HepG2 (cell line): Measurements from ENCODE around the gene AP2S1. TPM values are rescaled to one million over a fixed set of nuclear protein-coding genes. Genes with fewer than 3 reads are reported as not detected.

ENCODE experiments used
- ADNP ChIP-seq: sonication (generic); formaldehyde crosslinking; IDR thresholded peaks from 2 replicates; pipeline ENCODE4 v1.4.0; 2020; ENCODE audit warnings: missing genetic modification reagents
- ATF6 ChIP-seq: sonication (generic); formaldehyde crosslinking; conservative IDR thresholded peaks from 2 replicates; pipeline ENCODE4 v1.4.0; 2020; ENCODE audit warnings: missing genetic modification reagents
- ELF3 ChIP-seq: IDR thresholded peaks from 2 replicates; pipeline ENCODE4 v1.6.1; 2016; ENCODE audit warnings: missing genetic modification reagents, missing compliant biosample characterization
- FOXA3 ChIP-seq: IDR thresholded peaks from 2 replicates; pipeline ENCODE4 v1.6.1; 2016; ENCODE audit warnings: missing genetic modification reagents, missing compliant biosample characterization
- GTF3A ChIP-seq: sonication (generic); formaldehyde crosslinking; conservative IDR thresholded peaks from 2 replicates; pipeline ENCODE4 v1.4.0; 2020; ENCODE audit warnings: mild to moderate bottlenecking, missing genetic modification reagents
- HMG20A ChIP-seq: IDR thresholded peaks from 2 replicates; pipeline ENCODE4 v1.6.1; 2016; ENCODE audit warnings: borderline replicate concordance
- MED1 ChIP-seq: sonication (generic); formaldehyde crosslinking; IDR thresholded peaks from 2 replicates; pipeline ENCODE4 v1.4.0; 2020; ENCODE audit warnings: missing genetic modification reagents
- MEIS1 ChIP-seq: sonication (generic); formaldehyde crosslinking; IDR thresholded peaks from 2 replicates; pipeline ENCODE4 v1.9.0; 2021; ENCODE audit warnings: mild to moderate bottlenecking, missing genetic modification reagents, moderate library complexity, borderline replicate concordance
- SP5 ChIP-seq: IDR thresholded peaks from 2 replicates; pipeline ENCODE4 v1.6.1; 2016; ENCODE audit warnings: low read depth, borderline replicate concordance
- YEATS2 ChIP-seq: sonication (generic); formaldehyde crosslinking; IDR thresholded peaks from 2 replicates; pipeline ENCODE4 v1.4.0; 2020; ENCODE audit warnings: missing genetic modification reagents, borderline replicate concordance
- ZBTB7B ChIP-seq: sonication (generic); formaldehyde crosslinking; IDR thresholded peaks from 2 replicates; pipeline ENCODE4 v1.4.0; 2020; ENCODE audit warnings: missing genetic modification reagents
- ZFP36L1 ChIP-seq: sonication (generic); formaldehyde crosslinking; IDR thresholded peaks from 2 replicates; pipeline ENCODE4 v1.8.0; 2022; ENCODE audit warnings: mild to moderate bottlenecking, missing genetic modification reagents, moderate library complexity
- ZNF234 ChIP-seq: sonication (generic); formaldehyde crosslinking; conservative IDR thresholded peaks from 2 replicates; pipeline ENCODE4 v1.5.1; 2020; ENCODE audit warnings: mild to moderate bottlenecking, missing genetic modification reagents
- ZNF616 ChIP-seq: sonication (generic); formaldehyde crosslinking; IDR thresholded peaks from 2 replicates; pipeline ENCODE4 v1.5.0; 2020; ENCODE audit warnings: low read depth, mild to moderate bottlenecking, missing genetic modification reagents
- ZNF703 ChIP-seq: sonication (generic); formaldehyde crosslinking; IDR thresholded peaks from 2 replicates; pipeline ENCODE4 v1.5.1; 2020; ENCODE audit warnings: missing genetic modification reagents, mild to moderate bottlenecking, moderate library complexity, borderline replicate concordance
- ZNF782 ChIP-seq: sonication (generic); formaldehyde crosslinking; IDR thresholded peaks from 2 replicates; pipeline ENCODE4 v1.4.0; 2020; ENCODE audit warnings: missing genetic modification reagents, mild to moderate bottlenecking, borderline replicate concordance
- ZNF83 ChIP-seq: sonication (generic); formaldehyde crosslinking; IDR thresholded peaks from 2 replicates; pipeline ENCODE4 v1.4.0; 2020; ENCODE audit warnings: missing genetic modification reagents, mild to moderate bottlenecking, borderline replicate concordance
- polyA plus RNA-seq, 8 experiments: library from polyadenylated mRNA; depleted of rRNA in 3 of 8; stranded (reverse) in 7 of 8; unstranded in 1 of 8; fragments of >200 nt; fragmentation: Illumina TruSeq in 4 of 8; extraction: Trizol in 4 of 8; gene quantifications; 2 replicates each; pipeline versions ENCODE4 v1.2.1 to v1.2.3, GENCODE V29; 2011 to 2016; ENCODE audit warnings: low read depth in 4 of 8, missing spikeins in 1 of 8, mixed read lengths in 1 of 8; ENCODE audit not compliant: insufficient read depth in 1 of 8
- total RNA-seq, 5 experiments: library from RNA; depleted of rRNA; stranded (reverse); fragments of >200 nt; fragmentation: Illumina TruSeq; extraction: Trizol; gene quantifications; 2 replicates each; pipeline ENCODE4 v1.2.3, GENCODE V29; 2016; ENCODE audit warnings: low read depth in 1 of 5
- TF ChIP-seq, protein P1 (sequence below): sonication (generic); formaldehyde crosslinking; IDR thresholded peaks from 2 replicates; pipeline ENCODE4 v1.4.0; 2020; ENCODE audit warnings: missing genetic modification reagents, borderline replicate concordance
- TF ChIP-seq, protein P2 (sequence below): sonication (generic); formaldehyde crosslinking; IDR thresholded peaks from 2 replicates; pipeline ENCODE4 v1.4.0; 2020; ENCODE audit warnings: missing genetic modification reagents

The AP2S1 gene
- total and polyA plus RNA-seq, 2 of the 13 experiments (the other 11 are each of a cell fraction or from before 2014, with no cell fraction given): 45.2 to 86.1 TPM

DNA sequence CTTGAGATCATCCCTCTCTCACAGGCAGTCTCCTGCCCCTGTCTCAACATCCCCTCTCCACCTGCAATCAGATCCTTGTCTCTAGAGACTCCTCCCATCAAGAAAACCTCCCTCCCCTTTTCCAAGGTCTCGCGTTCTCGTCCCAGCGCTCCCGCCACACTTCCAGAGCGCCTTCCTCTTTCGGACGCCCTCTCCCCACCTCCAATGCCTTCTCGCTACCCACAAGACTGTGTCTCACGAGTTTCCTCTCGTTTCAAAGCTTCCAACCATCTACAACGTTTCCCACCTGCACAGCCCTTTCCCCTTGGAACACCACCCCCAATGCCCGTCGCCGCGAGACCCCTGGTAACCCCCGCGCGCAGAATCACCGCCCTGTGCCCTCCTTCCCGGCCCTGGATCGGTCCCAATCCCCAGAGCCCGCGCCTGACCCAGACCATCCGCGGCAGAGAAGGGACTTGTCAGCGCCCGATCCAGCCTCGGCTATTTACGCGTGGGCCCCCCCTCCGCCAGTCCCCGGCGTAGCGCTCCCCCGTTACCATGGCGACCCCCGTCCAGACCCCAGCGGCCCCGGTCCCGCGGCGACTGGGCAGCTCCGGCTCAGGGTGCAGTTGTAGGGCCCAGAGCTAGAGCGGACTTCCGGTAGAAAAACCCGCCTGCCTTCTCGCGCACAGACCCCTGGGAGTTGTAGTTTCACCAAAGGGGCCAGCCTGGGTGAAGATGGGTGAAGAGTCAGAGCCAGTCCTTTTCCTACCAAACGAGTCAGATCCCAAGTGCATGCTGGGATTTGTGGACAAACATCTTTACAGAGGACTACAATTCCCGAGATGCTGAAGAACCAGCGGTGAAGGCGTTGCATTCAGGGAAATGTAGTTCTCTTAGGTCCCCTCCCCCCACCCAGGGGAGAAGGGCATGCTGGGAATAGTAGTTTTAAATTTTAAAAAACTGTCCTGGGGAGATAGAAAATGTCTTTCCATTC is at the start of gene AP2S1 (continued):
- TF ChIP-seq, protein P1, sequence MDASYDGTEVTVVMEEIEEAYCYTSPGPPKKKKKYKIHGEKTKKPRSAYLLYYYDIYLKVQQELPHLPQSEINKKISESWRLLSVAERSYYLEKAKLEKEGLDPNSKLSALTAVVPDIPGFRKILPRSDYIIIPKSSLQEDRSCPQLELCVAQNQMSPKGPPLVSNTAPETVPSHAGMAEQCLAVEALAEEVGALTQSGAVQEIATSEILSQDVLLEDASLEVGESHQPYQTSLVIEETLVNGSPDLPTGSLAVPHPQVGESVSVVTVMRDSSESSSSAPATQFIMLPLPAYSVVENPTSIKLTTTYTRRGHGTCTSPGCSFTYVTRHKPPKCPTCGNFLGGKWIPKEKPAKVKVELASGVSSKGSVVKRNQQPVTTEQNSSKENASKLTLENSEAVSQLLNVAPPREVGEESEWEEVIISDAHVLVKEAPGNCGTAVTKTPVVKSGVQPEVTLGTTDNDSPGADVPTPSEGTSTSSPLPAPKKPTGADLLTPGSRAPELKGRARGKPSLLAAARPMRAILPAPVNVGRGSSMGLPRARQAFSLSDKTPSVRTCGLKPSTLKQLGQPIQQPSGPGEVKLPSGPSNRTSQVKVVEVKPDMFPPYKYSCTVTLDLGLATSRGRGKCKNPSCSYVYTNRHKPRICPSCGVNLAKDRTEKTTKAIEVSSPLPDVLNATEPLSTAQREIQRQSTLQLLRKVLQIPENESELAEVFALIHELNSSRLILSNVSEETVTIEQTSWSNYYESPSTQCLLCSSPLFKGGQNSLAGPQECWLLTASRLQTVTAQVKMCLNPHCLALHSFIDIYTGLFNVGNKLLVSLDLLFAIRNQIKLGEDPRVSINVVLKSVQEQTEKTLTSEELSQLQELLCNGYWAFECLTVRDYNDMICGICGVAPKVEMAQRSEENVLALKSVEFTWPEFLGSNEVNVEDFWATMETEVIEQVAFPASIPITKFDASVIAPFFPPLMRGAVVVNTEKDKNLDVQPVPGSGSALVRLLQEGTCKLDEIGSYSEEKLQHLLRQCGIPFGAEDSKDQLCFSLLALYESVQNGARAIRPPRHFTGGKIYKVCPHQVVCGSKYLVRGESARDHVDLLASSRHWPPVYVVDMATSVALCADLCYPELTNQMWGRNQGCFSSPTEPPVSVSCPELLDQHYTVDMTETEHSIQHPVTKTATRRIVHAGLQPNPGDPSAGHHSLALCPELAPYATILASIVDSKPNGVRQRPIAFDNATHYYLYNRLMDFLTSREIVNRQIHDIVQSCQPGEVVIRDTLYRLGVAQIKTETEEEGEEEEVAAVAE: peak; percentile 88
- TF ChIP-seq ATF6 (CRISPR knock-in tag) (no peak), ZNF703 (no peak), ADNP (CRISPR knock-in tag) (no peak), GTF3A (CRISPR knock-in tag) (no peak), HMG20A (CRISPR knock-in tag) (no peak), ELF3 (CRISPR knock-in tag) (peak; percentile 79), ZBTB7B (peak; percentile 76; the same call in 1 of the 2 replicates), ZNF234 (CRISPR knock-in tag) (no peak), MEIS1 (CRISPR knock-in tag) (no peak), ZFP36L1 (no peak), FOXA3 (peak; percentile 52), SP5 (CRISPR knock-in tag) (peak; percentile 27; the same call in 1 of the 2 replicates), ZNF83 (no peak), MED1 (CRISPR knock-in tag) (peak; percentile 35; the same call in 1 of the 2 replicates), ZNF616 (CRISPR knock-in tag) (no peak), YEATS2 (peak; percentile 56), ZNF782 (CRISPR knock-in tag) (no peak)
- TF ChIP-seq, protein P2, sequence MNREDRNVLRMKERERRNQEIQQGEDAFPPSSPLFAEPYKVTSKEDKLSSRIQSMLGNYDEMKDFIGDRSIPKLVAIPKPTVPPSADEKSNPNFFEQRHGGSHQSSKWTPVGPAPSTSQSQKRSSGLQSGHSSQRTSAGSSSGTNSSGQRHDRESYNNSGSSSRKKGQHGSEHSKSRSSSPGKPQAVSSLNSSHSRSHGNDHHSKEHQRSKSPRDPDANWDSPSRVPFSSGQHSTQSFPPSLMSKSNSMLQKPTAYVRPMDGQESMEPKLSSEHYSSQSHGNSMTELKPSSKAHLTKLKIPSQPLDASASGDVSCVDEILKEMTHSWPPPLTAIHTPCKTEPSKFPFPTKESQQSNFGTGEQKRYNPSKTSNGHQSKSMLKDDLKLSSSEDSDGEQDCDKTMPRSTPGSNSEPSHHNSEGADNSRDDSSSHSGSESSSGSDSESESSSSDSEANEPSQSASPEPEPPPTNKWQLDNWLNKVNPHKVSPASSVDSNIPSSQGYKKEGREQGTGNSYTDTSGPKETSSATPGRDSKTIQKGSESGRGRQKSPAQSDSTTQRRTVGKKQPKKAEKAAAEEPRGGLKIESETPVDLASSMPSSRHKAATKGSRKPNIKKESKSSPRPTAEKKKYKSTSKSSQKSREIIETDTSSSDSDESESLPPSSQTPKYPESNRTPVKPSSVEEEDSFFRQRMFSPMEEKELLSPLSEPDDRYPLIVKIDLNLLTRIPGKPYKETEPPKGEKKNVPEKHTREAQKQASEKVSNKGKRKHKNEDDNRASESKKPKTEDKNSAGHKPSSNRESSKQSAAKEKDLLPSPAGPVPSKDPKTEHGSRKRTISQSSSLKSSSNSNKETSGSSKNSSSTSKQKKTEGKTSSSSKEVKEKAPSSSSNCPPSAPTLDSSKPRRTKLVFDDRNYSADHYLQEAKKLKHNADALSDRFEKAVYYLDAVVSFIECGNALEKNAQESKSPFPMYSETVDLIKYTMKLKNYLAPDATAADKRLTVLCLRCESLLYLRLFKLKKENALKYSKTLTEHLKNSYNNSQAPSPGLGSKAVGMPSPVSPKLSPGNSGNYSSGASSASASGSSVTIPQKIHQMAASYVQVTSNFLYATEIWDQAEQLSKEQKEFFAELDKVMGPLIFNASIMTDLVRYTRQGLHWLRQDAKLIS (CRISPR knock-in tag): peak; percentile 57; the same call in 1 of the 2 replicates
